GM12891 (cell line): ENCODE measurements around the gene GALNT7.

ENCODE experiments used
- POLR2A ChIP-seq: IDR thresholded peaks from 2 replicates; pipeline ENCODE4 v1.6.1; 2011; ENCODE audit warnings: low read depth, low read length, control low read depth
- TAF1 ChIP-seq: IDR thresholded peaks from 2 replicates; pipeline ENCODE4 v1.6.1; 2011; ENCODE audit warnings: low read depth, low read length, control low read depth

- no peak for TF ChIP-seq POLR2A
- no peak for TF ChIP-seq TAF1
These were observed 139.2 kb downstream of the GALNT7 start for GRCh38 chr4:173307778-173308177.
